Muscle layer of duodenum (tissue), 2 donors: ENCODE measurements around the gene MTSS2.
"Not testable (repeated sequence)": the region's sequence is repeated elsewhere in the genome, so short reads cannot be mapped to it uniquely, and the experiment has no call there.

ENCODE experiments used
- H3K27ac ChIP-seq: one replicate; pipeline ENCODE4 v1.7.0; 2013; ENCODE audit warnings: mild to moderate bottlenecking, low read length
- H3K27me3 ChIP-seq: one replicate; pipeline ENCODE4 v1.7.0; 2013; ENCODE audit warnings: low read depth, mild to moderate bottlenecking, control low read depth, low read length
- H3K36me3 ChIP-seq, 2 donors: one replicate each; pipeline ENCODE4 v1.7.0; 2013; ENCODE audit warnings: low read length in 2 of 2, control low read depth in 1 of 2, mild to moderate bottlenecking in 1 of 2; ENCODE audit not compliant: insufficient read depth in 2 of 2, control insufficient read depth in 1 of 2
- H3K4me1 ChIP-seq, 2 donors: one replicate each; pipeline ENCODE4 v1.7.0; 2013; ENCODE audit warnings: low read length in 2 of 2, mild to moderate bottlenecking in 2 of 2, control low read depth in 1 of 2, moderate library complexity in 1 of 2; ENCODE audit not compliant: insufficient read depth in 2 of 2, control insufficient read depth in 1 of 2
- H3K4me3 ChIP-seq, 2 donors: one replicate each; pipeline ENCODE4 v1.7.0; 2013; ENCODE audit warnings: low read length in 2 of 2, low read depth in 1 of 2, mild to moderate bottlenecking in 1 of 2
- H3K9me3 ChIP-seq, 2 donors: one replicate each; pipeline ENCODE4 v1.7.0; 2013; ENCODE audit warnings: low read length in 2 of 2, control low read depth in 1 of 2, mild to moderate bottlenecking in 1 of 2; ENCODE audit not compliant: control insufficient read depth in 1 of 2
- donor health status: healthy.

The MTSS2 gene

DNA sequence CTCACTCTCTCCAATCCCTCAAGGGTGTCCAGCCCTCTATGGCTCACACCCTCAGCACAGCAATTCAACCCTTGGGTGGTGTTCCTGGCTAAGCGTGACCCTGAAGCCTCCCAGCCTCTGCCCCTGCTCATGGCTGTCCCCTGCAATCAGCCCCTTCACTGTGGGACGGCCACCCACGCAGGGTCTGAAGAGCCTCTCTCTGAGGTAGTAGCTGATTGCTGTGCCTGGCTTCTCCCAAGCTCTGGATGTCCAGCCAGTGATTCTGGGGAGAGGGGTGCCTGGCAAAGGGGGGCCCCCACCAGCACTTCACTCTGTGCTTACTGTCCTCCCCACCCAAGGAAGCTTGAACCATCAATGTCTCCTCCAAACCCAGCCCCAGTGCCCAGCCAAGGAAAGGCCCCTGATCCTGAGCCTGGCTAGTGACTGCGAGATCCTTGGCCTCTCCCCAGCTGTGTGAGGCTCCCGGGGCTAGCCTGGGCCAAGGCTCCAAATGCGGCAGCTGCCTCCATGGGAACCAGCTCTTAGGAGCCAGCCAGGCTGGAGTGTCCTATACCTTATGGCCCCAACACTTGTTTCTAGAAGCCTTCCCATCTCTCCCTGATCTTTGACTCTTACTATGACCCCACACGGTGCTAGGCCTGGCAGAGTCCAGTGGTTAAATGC is 9.9 kb downstream of the MTSS2 start:
- Histone ChIP-seq H3K9me3 (no peaks in the 10 kb centered on the region), H3K36me3 (peaks cover 24 to 61% of the 10 kb centered on the region in 2 donors), H3K4me1 (peaks cover 0 to 29% of the 10 kb centered on the region in 2 donors), H3K27ac (peak overlapping the region; percentile 29), H3K4me3 (no peak overlapping the region), H3K27me3 (no peaks in the 10 kb centered on the region)

DNA sequence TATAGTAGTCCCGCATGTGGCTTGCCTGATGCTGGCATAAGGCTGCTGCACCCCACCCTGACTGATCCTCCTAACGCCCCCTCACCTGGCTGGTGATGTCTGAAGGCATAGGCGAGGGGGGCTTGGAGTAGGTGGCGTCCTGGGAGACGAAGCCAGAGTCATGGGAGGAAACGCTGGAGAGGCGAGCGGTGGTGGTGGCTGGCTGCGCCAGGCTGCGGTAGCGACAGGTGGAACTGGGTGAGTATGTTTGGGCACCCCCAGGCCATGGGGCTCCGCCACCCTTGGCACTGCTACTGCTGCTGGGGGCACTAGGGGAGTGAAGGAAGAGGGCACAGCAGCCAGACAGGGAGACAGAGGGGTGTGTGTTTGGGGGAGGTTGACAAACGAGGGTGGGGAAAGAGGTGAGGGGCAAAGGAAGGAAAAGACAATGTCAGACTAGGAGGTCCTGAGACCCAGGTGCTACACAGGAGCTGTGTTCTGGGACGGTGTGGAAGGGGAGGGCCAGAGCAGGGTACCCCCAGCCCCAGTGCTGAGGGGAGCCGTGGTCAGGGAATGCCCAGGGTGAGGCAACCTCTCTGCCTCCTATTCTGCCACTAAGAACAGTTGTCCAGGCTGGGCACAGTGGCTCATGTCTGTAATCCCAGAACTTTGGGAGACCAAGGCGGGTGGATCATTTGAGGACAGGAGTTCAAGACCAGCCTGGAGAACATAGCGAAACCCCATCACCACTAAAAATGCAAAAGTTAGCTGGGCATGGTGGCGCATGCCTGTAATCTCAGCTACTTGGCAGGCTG is 11.4 kb downstream of the MTSS2 start:
- Histone ChIP-seq H3K27me3 (no peaks in the 10 kb centered on the region), H3K4me3 (no peak overlapping the region), H3K36me3 (peaks cover 28 to 74% of the 10 kb centered on the region in 2 donors), H3K27ac (no peak overlapping the region), H3K9me3 (no peaks in the 10 kb centered on the region), H3K4me1 (peaks cover 0 to 20% of the 10 kb centered on the region in 2 donors)

DNA sequence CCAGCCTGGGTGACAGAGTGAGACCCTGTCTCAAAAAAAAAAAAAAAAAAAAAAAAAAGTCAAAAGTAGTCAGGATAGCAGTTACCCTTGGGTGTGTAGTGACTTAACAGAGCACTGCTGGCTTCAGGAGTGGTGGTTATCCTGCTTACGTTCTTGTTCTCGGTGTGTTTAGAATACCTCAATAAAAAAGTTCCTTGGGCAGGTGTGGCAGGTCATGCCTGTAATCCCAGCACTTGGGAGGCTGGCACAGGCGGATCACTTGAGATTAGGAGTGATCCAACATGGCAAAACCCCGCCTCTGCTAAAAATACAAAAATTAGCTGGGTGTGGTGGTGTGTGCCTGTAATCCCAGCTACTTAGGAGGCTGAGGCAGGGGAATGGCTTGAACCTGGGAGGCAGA is 14.9 kb downstream of the MTSS2 start:
- H3K4me1 ChIP-seq, H3K4me3 ChIP-seq, H3K9me3 ChIP-seq, H3K27me3 ChIP-seq, H3K27ac ChIP-seq: not testable (repeated sequence)
- H3K36me3 ChIP-seq = peaks cover 22 to 73% of the 10 kb centered on the region in 2 donors

DNA sequence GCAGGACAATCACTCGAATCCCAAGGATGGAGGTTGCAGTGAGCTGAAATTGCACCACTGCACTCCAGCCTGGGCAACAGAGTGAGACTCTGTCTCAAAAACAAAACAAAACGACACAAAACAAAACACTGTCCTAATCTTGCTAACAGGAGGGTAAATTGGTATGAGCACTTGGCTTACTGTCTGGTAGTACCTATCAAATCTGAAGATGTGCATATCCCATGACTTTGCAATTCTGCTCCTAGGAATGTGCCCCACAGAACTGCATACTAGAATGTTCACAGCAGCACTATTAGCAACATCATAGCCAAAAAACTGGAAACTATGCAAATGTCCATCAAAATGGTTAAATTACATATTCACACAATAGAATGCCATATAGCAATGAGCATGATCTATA is 15.7 kb downstream of the MTSS2 start:
- H3K9me3 ChIP-seq = no peaks in the 10 kb centered on the region
- H3K4me3 ChIP-seq = no peak overlapping the region
- no peaks in the 10 kb centered on the region for H3K27me3 ChIP-seq
- H3K4me1 ChIP-seq = peaks cover 0 to 7% of the 10 kb centered on the region in 2 donors
- no peak overlapping the region for H3K27ac ChIP-seq
- peaks cover 22 to 76% of the 10 kb centered on the region in 2 donors for H3K36me3 ChIP-seq

DNA sequence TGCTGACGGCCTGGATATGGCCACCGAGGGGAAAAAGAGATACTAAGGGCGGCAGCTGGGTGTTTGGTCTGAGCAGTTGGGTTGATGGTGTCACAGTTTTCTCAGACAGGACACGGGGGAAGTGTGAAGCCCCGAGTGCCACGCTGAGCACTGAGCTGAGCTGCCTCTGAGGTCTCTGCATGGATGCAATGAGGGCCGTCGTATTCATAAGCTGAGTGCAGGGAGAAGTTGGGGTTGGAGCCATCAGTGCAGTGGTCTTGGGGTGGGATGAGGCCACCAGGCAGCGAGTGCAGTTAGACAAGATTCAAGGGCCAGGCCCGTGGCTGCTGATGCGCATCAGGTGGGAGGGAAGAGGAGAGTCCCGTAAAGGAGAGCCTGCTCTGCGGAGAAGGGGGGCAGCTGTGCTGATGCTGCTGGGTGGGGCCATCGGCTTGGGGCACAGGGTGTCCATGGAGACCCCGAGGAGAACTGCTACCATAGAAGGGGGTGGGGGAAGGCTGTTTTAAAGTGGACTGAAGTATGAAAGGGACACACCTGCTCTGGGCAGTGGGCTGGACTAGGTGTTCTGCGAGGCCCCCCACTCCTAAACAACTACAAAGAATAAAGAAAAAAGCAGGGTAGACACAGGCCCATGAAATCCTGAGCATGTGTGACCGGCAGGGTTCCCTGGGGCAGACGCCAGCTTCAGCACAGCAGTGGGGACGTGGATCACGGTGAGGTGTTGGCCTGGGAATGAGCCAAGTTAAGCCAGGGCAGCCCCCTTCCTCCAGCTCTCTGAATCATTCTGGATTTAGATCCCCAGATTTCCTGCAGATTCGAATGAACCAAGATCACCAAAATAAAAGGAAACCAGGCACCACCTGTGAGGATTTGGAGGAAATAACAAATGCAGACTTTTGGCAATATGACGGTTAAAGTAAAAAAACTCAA is 19.8 kb downstream of the MTSS2 start:
- Histone ChIP-seq H3K27ac (no peak overlapping the region), H3K4me1 (peaks cover 0 to 28% of the 10 kb centered on the region in 2 donors), H3K9me3 (no peaks in the 10 kb centered on the region), H3K36me3 (peaks cover 18 to 78% of the 10 kb centered on the region in 2 donors), H3K27me3 (no peaks in the 10 kb centered on the region), H3K4me3 (no peak overlapping the region)

DNA sequence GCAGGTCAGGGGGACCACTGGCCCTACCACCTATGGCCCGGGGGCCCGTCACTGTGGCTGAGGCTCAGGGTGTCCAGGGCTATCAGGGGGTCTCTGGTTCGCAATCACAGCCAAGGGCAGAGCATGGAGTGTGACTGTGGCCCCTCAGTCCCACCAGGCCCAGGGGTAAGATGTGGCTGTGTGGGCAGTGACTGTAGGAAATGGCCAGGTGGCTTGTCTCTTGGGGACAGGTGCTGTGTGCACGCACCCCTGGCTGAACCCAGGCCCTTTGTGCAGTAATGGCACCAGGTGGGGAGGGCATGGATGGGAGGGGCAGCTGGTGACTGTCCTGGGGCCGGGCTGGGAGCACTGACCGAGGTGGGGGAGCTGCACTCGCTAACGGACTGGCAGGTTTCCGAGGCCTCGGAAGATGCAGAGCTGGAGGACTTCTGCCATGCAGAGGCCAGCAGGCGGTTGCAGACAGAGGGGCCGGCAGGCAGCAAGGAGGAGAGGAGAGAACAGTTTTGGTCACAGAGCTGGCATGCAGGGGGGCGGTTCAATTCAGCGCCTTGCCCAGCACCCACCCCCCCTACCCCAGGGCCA is 20.6 kb downstream of the MTSS2 start:
- no peak overlapping the region for H3K4me3 ChIP-seq
- H3K27me3 ChIP-seq = no peaks in the 10 kb centered on the region
- peaks cover 15 to 70% of the 10 kb centered on the region in 2 donors for H3K36me3 ChIP-seq
- H3K4me1 ChIP-seq = peaks cover 0 to 28% of the 10 kb centered on the region in 2 donors
- no peak overlapping the region for H3K27ac ChIP-seq
- H3K9me3 ChIP-seq = no peaks in the 10 kb centered on the region

DNA sequence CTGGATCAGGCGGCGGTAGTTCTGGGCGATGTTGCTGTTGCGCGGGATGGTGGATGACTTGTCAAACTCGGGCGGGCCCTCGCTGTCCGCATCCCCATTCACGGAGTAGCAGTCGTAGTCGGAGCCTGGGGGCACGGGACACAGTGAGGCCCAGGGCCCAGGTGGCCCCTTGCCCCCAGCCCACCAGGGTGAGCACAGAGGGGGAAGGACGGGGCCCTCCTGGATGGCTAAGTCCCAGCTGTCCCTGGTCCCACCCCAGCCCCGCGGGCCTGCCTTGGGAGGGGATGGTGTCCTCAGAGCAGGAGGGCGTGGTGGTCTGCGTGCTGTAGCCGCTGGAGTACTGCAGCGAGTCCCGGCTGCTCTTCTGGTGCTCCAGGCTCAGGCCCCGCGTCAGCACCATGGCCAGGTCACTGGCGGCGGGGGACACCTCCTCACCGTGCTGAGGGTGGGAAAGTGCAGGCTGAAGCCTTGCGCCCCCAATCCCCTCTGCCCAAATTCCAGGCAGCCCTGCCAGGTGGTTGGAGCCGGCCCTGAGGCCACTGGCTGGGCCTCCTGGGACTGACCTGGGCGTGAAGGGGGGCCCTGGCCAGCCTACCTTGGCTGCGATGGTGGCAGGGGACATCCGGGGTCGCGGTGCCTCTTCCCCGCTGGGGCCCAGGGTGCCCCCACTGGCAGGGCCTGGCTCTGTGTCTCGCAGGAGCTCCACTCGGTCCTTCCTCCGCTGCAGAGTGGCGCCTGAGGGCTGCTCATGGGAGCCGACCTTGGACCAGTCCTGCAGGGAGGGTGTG is 21.3 kb downstream of the MTSS2 start:
- Histone ChIP-seq H3K36me3 (peaks cover 14 to 63% of the 10 kb centered on the region in 2 donors), H3K27me3 (no peaks in the 10 kb centered on the region), H3K4me1 (peaks cover 0 to 28% of the 10 kb centered on the region in 2 donors), H3K9me3 (no peaks in the 10 kb centered on the region), H3K4me3 (no peak overlapping the region), H3K27ac (no peak overlapping the region)

DNA sequence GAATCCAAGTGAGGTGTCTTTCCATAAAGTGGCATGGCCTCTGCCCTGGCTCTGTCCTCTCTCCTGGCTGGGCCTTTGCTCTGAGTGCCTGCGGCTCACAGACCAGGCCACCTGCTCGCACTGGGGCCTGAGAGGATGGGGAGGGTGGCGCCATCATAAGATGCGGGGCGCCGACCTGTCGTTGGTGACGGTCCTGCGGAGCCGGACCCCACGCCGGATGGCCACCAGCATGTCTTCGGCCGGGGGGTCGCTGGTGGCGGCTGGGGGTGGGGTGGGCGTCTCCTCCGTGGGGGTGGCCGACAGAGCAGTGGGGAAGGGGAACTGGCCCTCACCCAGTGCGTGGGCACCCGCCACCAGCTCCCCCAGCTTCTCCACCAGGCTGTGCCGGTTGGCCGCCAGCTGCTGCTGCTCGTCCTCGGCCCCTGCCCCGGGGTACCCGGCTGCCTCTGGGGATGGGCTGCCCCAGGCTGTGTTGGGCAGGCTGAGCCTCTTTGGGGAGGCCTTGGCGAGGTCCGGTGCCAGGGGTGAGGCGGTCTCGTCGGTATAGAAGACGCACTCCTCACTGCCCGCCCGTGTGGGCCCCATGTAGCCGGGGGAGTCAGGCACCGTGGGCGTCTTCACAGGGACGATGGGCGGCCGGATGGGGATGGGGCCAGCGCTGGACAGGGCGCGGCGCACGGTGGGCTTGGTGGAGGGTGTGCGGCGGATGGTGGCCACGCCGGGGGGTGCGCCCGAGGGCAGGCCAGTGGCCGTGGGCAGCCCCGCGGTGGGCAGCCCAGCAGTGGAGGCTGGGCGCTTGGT is 22.1 kb downstream of the MTSS2 start:
- Histone ChIP-seq H3K4me1 (peaks cover 0 to 28% of the 10 kb centered on the region in 2 donors), H3K36me3 (peaks cover 9 to 55% of the 10 kb centered on the region in 2 donors), H3K27ac (no peak overlapping the region), H3K9me3 (no peaks in the 10 kb centered on the region), H3K27me3 (no peaks in the 10 kb centered on the region), H3K4me3 (no peak overlapping the region)

DNA sequence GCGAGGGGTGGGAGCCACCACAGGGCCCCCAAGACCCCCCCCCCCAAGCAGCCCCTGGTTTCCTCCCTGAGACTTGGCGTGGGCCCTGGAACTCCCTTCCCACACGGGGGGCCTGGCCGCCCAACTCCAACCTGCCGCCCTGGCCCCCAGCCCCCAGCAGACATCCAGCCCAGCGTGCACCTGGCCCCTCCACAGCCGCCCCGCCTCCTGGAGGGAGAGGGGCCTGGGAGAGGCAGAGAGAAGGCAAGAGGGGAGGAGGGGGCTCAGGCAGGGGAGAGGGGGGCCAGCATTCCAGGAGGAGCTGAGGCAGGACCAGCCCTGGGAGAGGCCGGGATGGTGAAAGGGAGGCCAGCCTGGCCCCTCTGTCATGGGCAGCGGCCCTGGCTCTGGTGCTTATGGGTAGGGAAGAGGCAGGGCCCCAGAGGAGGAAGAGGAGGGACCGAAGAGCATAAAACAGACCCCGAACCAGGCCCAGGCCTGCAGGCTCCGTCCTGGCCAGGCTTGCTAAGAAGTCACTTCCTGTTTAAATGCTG is 22.8 kb downstream of the MTSS2 start:
- H3K27ac ChIP-seq = no peak overlapping the region
- peaks cover 0 to 26% of the 10 kb centered on the region in 2 donors for H3K4me1 ChIP-seq
- peaks cover 5 to 50% of the 10 kb centered on the region in 2 donors for H3K36me3 ChIP-seq
- no peaks in the 10 kb centered on the region for H3K9me3 ChIP-seq
- H3K27me3 ChIP-seq = no peaks in the 10 kb centered on the region
- H3K4me3 ChIP-seq = no peak overlapping the region
